K562 (cell line): ENCODE data around the gene ANO8. TPM values are rescaled to one million over a fixed set of nuclear protein-coding genes. Genes with fewer than 3 reads are reported as not detected.

Source experiments
- ARHGAP35 ChIP-seq: fragments of 450-650 bp; IDR thresholded peaks from 2 replicates; pipeline ENCODE4 v1.6.1; 2018; ENCODE audit not compliant: partially characterized antibody
- ATF6 ChIP-seq: sonication (generic); formaldehyde crosslinking; IDR thresholded peaks from 2 replicates; pipeline ENCODE4 v1.4.0; 2020; ENCODE audit warnings: mild to moderate bottlenecking, missing genetic modification reagents
- BACH1 ChIP-seq: fragments of 200-800 bp; sonication (Bioruptor generic); IDR thresholded peaks from 2 replicates; pipeline ENCODE4 v1.6.1; 2016; ENCODE audit warnings: missing genetic modification characterization, missing compliant biosample characterization
- COPS2 ChIP-seq: fragments of 450-650 bp; conservative IDR thresholded peaks from 2 replicates; pipeline ENCODE4 v1.6.1; 2016; ENCODE audit warnings: mild to moderate bottlenecking, moderate library complexity
- CUX1 ChIP-seq: fragments of 200-800 bp; sonication (Bioruptor generic); IDR thresholded peaks from 2 replicates; pipeline ENCODE4 v1.6.1; 2016; ENCODE audit warnings: missing genetic modification characterization, missing compliant biosample characterization
- DPF2 ChIP-seq: fragments of 450-650 bp; IDR thresholded peaks from 2 replicates; pipeline ENCODE4 v1.6.1; 2016
- ELF1 ChIP-seq: fragments of 200-800 bp; sonication (Bioruptor generic); IDR thresholded peaks from 2 replicates; pipeline ENCODE4 v1.6.1; 2016; ENCODE audit warnings: missing genetic modification characterization, missing compliant biosample characterization
- FOXJ3 ChIP-seq: sonication (generic); formaldehyde crosslinking; IDR thresholded peaks from 2 replicates; pipeline ENCODE4 v1.4.0; 2020; ENCODE audit warnings: mild to moderate bottlenecking, missing genetic modification reagents
- HDGF ChIP-seq: fragments of 450-650 bp; IDR thresholded peaks from 2 replicates; pipeline ENCODE4 v1.6.1; 2016
- JUN ChIP-seq, 2 experiments: sonication (generic) in 1 of 2; formaldehyde crosslinking in 1 of 2; IDR thresholded peaks; 2 replicates each; pipeline versions ENCODE4 v1.6.1 to v1.8.0; 2012 to 2022; ENCODE audit warnings: borderline replicate concordance in 2 of 2, mild to moderate bottlenecking in 2 of 2, improper control_type of control experiment in 1 of 2, low read depth in 1 of 2, low read length in 1 of 2, missing genetic modification reagents in 1 of 2
- MAX ChIP-seq: sonication (generic); formaldehyde crosslinking; IDR thresholded peaks from 2 replicates; pipeline ENCODE4 v1.9.0; 2022; ENCODE audit warnings: mild to moderate bottlenecking, missing genetic modification reagents
- MEF2D ChIP-seq: conservative IDR thresholded peaks from 2 replicates; pipeline ENCODE4 v1.6.1; 2016; ENCODE audit warnings: low read depth, missing genetic modification characterization, missing compliant biosample characterization
- PTBP1 ChIP-seq: fragments of 200-400 bp; formaldehyde crosslinking; IDR thresholded peaks from 2 replicates; pipeline ENCODE4 v1.6.1; 2017; ENCODE audit warnings: low read depth, low read length
- RBBP5 ChIP-seq: fragments of 200-600 bp; sonication (generic); IDR thresholded peaks from 2 replicates; pipeline ENCODE4 v1.6.1; 2012; ENCODE audit warnings: borderline replicate concordance, mild to moderate bottlenecking, low read length, control low read depth, inconsistent platforms; ENCODE audit not compliant: insufficient read depth, poor library complexity, severe bottlenecking
- XRCC3 ChIP-seq: fragments of 450-650 bp; IDR thresholded peaks from 2 replicates; pipeline ENCODE4 v1.6.1; 2017; ENCODE audit warnings: mild to moderate bottlenecking, moderate library complexity
- ZNF23 ChIP-seq: fragments of 250-450 bp; sonication (Bioruptor Pico); IDR thresholded peaks from 2 replicates; pipeline ENCODE4 v1.4.0; 2020; ENCODE audit warnings: mild to moderate bottlenecking
- ZNF395 ChIP-seq: fragments of 200-800 bp; sonication (Bioruptor generic); IDR thresholded peaks from 2 replicates; pipeline ENCODE4 v1.6.1; 2017; ENCODE audit warnings: missing genetic modification characterization, missing compliant biosample characterization
- ZNF41 ChIP-seq: fragments of 250-450 bp; sonication (Bioruptor Pico); conservative IDR thresholded peaks from 2 replicates; pipeline ENCODE4 v1.4.0; 2020; ENCODE audit warnings: mild to moderate bottlenecking
- ZNF830 ChIP-seq: fragments of 250-450 bp; sonication (Bioruptor Pico); IDR thresholded peaks from 2 replicates; pipeline ENCODE4 v1.5.0; 2021; ENCODE audit warnings: mild to moderate bottlenecking
- polyA plus RNA-seq, 8 experiments: library from polyadenylated mRNA; depleted of rRNA in 4 of 8; stranded (reverse) in 5 of 8; unstranded in 3 of 8; fragments of >200 nt; fragmentation: Nextera tagmentation in 2 of 8; fragmentation: Illumina TruSeq in 1 of 8; extraction: Ambion mirVana in 2 of 8; extraction: Trizol in 1 of 8; gene quantifications; 2 replicates each; pipeline versions ENCODE4 v1.2.1 to v1.2.3, GENCODE V29; 2011 to 2014; ENCODE audit warnings: inconsistent platforms in 1 of 8, missing spikeins in 1 of 8
- total RNA-seq, 7 experiments: library from RNA; depleted of rRNA in 6 of 7; stranded (reverse); fragments of >200 nt in 6 of 7; fragmentation: Illumina TruSeq in 2 of 7; extraction: Trizol in 2 of 7; gene quantifications; 2 replicates each; pipeline versions ENCODE4 v1.2.1 to v1.2.3, GENCODE V29; 2011 to 2021; ENCODE audit warnings: low replicate concordance in 1 of 7

ANO8 gene
- total and polyA plus RNA-seq, 9 of the 15 experiments (the other 6 are each of a cell fraction or from before 2014, with no cell fraction given): 0.07 to 7.6 (median 2.3) TPM; not detected in 1

- TF ChIP-seq COPS2: no peak
- TF ChIP-seq RBBP5: no peak
- no peak for TF ChIP-seq ELF1 (tag)
- TF ChIP-seq DPF2: peak; percentile 44; the same call in 1 of the 2 replicates
- no peak for TF ChIP-seq ZNF41
- no peak for TF ChIP-seq CUX1 (CRISPR knock-in tag)
- TF ChIP-seq ZNF395 (CRISPR knock-in tag): no peak
- TF ChIP-seq FOXJ3 (CRISPR knock-in tag): no peak
- no peak for TF ChIP-seq BACH1 (tag)
- TF ChIP-seq MEF2D (tag): no peak
- no peak for TF ChIP-seq ZNF23 (CRISPR knock-in tag)
- TF ChIP-seq ATF6 (CRISPR knock-in tag): no peak
- TF ChIP-seq JUN (IDR thresholded peaks at IDR 0.05; ENCODE audit: borderline replicate concordance, low read depth, low read length): no peak
- no peak for TF ChIP-seq JUN (CRISPR knock-in tag; IDR thresholded peaks at IDR 0.05; ENCODE audit: borderline replicate concordance)
- TF ChIP-seq ZNF830 (CRISPR knock-in tag): no peak
- TF ChIP-seq HDGF: no peak
- no peak for TF ChIP-seq ARHGAP35
- TF ChIP-seq XRCC3: no peak
- no peak for TF ChIP-seq PTBP1
- peak; percentile 93 for TF ChIP-seq MAX (CRISPR knock-in tag)
Measured at GRCh38 chr19:17281391-17282304, 53.0 kb downstream of the ANO8 start, which contains the start of gene ANKLE1 (continued).
